GM19468 (cell line): ENCODE results near the gene CTRB2.
"Not testable (repeated sequence)": the region's sequence is repeated elsewhere in the genome, so short reads cannot be mapped to it uniquely, and the experiment has no call there.

Experiments
- ATAC-seq: cut with Tn5 transposase; IDR thresholded peaks from one replicate; pipeline ENCODE4 v1.9.1; 2021; ENCODE audit warnings: mild to moderate bottlenecking, moderate library complexity, moderate number of reproducible peaks; ENCODE audit not compliant: unreplicated experiment; ENCODE audit errors: extremely low read depth

CTRB2 gene

GRCh38 chr16:75243667-75244224 is 36.8 kb upstream of the CTRB2 start:
- ATAC-seq: no peak

GRCh38 chr16:75242436-75243078 is 35.6 kb upstream of the CTRB2 start:
- not testable (repeated sequence) for ATAC-seq

- no peak for ATAC-seq
Measured at GRCh38 chr16:75241955-75242354, 35.0 kb upstream of the CTRB2 start.

- ATAC-seq: no peak
Measured at GRCh38 chr16:75241412-75241811, 34.5 kb upstream of the CTRB2 start.

GRCh38 chr16:75240633-75241032 is 33.7 kb upstream of the CTRB2 start:
- not testable (repeated sequence) for ATAC-seq

- ATAC-seq: no peak
Measured at GRCh38 chr16:75239542-75240122, 32.7 kb upstream of the CTRB2 start.

GRCh38 chr16:75238853-75239541 is 32.0 kb upstream of the CTRB2 start:
- ATAC-seq: no peak

- ATAC-seq: no peak
Measured at GRCh38 chr16:75238132-75238852, 31.3 kb upstream of the CTRB2 start.

- ATAC-seq: no peak
Measured at GRCh38 chr16:75237398-75238131, 30.6 kb upstream of the CTRB2 start.

- no peak for ATAC-seq
Measured at GRCh38 chr16:75236736-75237397, 29.9 kb upstream of the CTRB2 start.

- no peak for ATAC-seq
Measured at GRCh38 chr16:75236232-75236631, 29.3 kb upstream of the CTRB2 start.

GRCh38 chr16:75235721-75236193 is 28.8 kb upstream of the CTRB2 start:
- no peak for ATAC-seq

- no peak for ATAC-seq
Measured at GRCh38 chr16:75234856-75235696, 28.1 kb upstream of the CTRB2 start.

- ATAC-seq: no peak
Measured at GRCh38 chr16:75233611-75233938, 26.6 kb upstream of the CTRB2 start.

- no peak for ATAC-seq
Measured at GRCh38 chr16:75231570-75231969, 24.6 kb upstream of the CTRB2 start.

- ATAC-seq: no peak
Measured at GRCh38 chr16:75230471-75231110, 23.6 kb upstream of the CTRB2 start.

GRCh38 chr16:75229172-75230031 is 22.4 kb upstream of the CTRB2 start:
- ATAC-seq: no peak
